Umbilical cord (tissue), 2 donors: ENCODE measurements around the gene SH3TC2. TPM values are rescaled to one million over a fixed set of nuclear protein-coding genes. Genes with fewer than 3 reads are reported as not detected.

Experiments
- DNase-seq: peaks from one replicate; pipeline ENCODE4 v3.0.0-alpha.2; 2015; ENCODE audit warnings: low spot score
- total RNA-seq: library from RNA; depleted of rRNA; stranded (reverse); fragments of >200 nt; gene quantifications from one replicate; pipeline ENCODE4 v1.2.3, GENCODE V29; 2014; ENCODE audit warnings: low replicate concordance; ENCODE audit not compliant: insufficient read depth

The SH3TC2 gene
- total RNA-seq, 1 donor from 2014 or later, result 5.8 TPM

- peak; percentile 13 for DNase-seq
Measured at GRCh38 chr5:149060325-149060724, 2.5 kb downstream of the SH3TC2 start.

- DNase-seq, result no peak
Measured at GRCh38 chr5:149056616-149057165, 6.2 kb downstream of the SH3TC2 start.

GRCh38 chr5:149054416-149054815 lies 8.4 kb downstream of the SH3TC2 start:
- DNase-seq, result no peak

DNA sequence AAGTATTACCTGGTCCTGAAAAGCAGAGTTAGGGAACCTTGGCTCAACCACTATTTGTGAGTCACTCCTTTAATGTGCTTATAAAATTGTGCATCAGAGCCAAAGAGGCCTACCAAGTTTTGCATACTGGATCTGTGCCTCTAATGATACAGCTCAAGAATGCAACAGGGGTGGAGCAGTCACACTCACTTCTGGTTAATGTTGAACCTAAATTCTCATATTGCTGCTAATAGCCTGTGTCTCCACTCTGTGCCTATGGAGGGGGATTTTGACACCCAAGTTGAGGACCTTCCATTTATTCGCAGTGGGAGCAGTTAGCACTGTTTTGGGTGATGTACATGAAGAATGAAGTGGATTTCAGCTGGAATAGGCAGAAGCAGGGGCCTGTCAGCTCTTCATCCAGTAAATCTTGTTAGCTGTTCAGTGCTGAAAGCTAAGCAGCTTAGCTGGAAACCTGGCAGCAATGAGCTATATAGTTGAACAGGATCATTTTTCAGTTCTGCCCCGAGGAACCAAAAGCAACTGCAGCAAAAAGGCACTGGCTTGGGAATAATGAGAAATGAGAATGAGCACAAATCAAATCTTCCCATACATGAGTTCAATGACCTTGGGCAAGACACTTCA lies 9.7 kb downstream of the SH3TC2 start:
- DNase-seq, result peak; percentile 84

GRCh38 chr5:149049371-149049781 lies 13.5 kb downstream of the SH3TC2 start:
- no peak for DNase-seq

GRCh38 chr5:149048811-149049210 lies 14.1 kb downstream of the SH3TC2 start:
- DNase-seq, result no peak

DNA sequence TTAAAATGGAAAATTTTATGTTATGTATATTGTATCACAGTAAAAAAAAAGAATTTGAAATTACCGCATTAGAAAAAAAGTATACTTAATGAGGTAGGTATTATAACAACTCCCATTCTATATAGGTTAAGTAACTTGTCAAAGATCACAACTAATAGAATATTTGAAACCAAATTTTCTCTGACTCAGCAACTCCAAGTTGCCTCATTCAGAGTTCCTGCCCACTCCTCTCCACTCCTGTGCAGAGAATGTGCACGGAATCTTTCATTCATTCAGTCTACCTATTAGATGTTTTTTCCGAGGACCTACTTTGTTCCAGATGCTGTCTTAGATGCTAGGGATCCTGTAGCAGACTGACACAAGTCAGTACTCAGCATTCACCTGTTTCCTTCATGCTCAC lies 15.4 kb downstream of the SH3TC2 start:
- DNase-seq, result no peak

GRCh38 chr5:149046196-149046829 lies 16.5 kb downstream of the SH3TC2 start:
- no peak for DNase-seq

- DNase-seq, result no peak
Measured at GRCh38 chr5:149045089-149045460, 17.8 kb downstream of the SH3TC2 start.

DNA sequence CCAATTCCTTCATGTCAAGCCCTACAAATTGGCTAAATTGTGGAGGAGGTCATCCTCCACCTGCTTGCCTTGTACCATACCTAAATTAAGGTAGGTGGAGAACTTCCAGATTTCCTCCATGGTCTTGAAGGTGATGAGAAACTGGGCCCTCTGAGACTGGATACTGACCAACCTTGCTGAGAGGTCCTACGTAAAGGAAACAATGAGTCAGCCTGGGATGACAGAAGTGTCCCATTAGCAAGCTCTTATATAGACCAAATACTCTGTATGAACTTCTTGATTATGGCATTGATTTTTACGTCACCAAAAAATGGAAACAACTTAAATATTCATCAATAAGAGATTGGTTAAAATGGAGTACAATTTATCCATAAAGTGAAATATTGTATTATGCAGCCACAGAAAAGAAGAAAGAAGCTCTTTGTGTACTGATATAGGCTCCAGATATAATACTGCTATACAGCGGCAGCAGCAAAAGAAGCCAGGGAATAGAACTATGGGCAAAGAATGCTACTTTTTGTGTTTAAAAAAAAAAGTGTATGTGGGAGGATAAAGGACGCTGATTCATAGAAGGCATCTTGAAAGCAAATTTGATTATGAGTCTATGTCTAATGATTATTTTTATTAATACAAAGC lies 18.3 kb downstream of the SH3TC2 start:
- no peak for DNase-seq

GRCh38 chr5:149043641-149044040 lies 19.2 kb downstream of the SH3TC2 start:
- no peak for DNase-seq

DNA sequence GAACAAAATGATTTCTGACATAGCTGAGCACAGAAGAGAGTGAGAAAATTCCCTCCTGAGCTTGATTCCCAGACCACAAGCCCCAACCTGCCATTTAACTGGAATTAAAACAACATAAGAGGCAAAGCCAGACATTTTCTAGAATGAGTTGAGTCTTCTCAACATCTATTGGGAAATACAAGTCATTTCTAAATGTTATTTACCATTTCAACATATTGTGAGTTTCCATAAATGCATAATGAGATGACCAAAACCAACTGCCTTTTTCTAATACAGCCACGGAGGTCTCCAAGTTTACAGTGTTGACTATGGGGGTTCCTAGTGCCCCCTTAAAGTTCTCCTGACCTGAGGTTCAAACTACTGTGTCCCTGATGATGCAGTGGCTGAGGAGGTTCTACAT lies 20.0 kb downstream of the SH3TC2 start:
- no peak for DNase-seq

GRCh38 chr5:149041242-149041641 lies 21.6 kb downstream of the SH3TC2 start:
- DNase-seq, result no peak

DNA sequence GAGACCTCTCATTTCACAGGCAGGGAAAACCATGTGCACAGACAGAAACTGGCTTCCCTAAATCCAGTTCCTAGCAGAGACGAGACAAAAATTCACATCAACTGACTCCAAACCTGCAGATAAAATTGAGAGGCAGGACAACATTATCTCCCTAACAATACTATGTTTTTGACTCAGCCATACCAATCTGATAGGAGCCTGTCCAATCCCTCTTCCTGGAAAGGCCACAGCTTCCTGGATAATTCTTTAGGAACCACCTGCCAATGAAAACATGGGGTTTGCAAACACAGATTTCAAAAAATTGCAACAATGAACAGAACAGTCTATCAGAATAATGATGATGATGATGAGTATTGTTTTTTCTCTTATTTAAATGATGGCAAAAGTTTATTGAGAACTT lies 22.4 kb downstream of the SH3TC2 start:
- DNase-seq, result no peak

- no peak for DNase-seq
Measured at GRCh38 chr5:149039506-149039905, 23.4 kb downstream of the SH3TC2 start.

GRCh38 chr5:149038336-149039080 lies 24.4 kb downstream of the SH3TC2 start:
- no peak for DNase-seq

- DNase-seq, result no peak
Measured at GRCh38 chr5:149037817-149038216, 25.0 kb downstream of the SH3TC2 start.

DNA sequence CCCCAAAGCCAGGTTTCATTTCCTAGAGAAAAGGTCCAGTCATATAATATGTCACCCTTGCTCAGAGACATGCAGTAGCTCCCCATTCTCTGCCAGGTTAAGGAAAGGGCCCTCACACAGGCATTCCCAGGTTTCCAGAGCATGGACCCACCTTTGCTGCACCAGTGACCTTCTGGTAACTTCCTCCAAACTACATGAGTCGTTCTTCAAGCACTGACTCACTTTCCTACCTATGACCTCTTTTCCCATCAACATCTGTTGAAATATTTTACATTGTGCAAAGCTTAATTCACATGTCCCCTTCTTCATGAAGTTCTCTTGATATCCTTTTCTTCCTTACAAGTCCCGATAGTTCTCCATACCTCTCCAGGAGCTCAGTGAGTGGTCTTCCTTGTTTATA lies 25.9 kb downstream of the SH3TC2 start:
- no peak for DNase-seq

DNA sequence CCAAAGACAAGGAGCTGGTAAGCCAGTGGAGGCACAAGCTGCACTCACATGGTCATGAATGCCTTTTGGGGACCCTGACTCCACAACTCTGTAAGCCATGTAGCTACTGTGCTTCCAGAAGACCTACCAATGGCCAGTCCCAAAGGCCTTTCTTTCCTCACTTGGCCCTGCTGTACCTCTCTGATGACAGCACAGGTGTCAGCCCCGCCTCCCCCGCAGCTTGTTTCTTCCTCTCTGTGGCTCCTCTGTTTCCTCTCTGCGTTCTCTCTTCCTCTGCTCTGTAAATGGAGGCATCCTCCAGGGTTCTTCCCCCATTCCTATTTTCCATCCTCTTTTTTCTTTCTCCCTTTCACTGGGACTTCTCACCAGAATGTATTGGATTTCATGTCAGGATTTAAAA lies 26.7 kb downstream of the SH3TC2 start:
- no peak for DNase-seq

GRCh38 chr5:149035372-149035790 lies 27.5 kb downstream of the SH3TC2 start:
- peak; percentile 82 for DNase-seq

DNA sequence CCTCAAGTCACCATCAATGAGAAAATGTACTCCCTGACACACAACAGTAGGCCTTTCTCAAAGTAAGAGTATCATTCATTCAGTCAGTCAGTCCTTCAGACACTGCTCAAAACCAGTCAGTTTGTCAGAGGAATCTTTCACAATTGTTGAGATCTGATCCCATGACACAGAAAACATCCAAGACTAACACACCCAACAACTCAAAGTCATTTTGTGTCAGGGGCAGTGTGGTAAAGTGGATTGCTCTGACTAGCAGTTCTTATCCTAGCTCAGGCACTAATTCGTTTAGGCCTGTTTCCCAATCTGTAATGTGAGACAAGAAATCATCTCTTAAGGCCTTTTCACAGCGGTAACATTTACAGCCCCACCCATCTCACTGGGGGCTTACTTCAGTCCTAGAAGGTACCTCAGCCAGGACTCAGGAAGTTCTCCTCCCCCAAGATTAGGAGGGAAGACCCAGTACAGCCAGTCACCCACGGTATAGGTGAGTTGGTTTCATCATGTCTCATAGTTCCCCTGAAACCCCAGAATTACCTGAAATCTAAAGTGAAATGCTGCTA lies 31.9 kb downstream of the SH3TC2 start:
- DNase-seq, result no peak

GRCh38 chr5:149030392-149030791 lies 32.5 kb downstream of the SH3TC2 start:
- DNase-seq, result no peak
